DLD1 (cell line): ENCODE measurements around the gene AHCY.
"Not testable (repeated sequence)": the region's sequence is repeated elsewhere in the genome, so short reads cannot be mapped to it uniquely, and the experiment has no call there.

ENCODE experiments used
- in situ Hi-C: cut with HindIII; loops from 2 replicates; pipeline ENCODE4 v1.10.0; 2017; ENCODE audit warnings: low sequenced_read_pairs

The AHCY gene

GRCh38 chr20:34302723-34303533 lies at the start of gene AHCY:
Gene AHCY (minus strand): TSS chr20:34303355. CDS start chr20:34303270, 85 bp downstream.
- in situ Hi-C loops = no loop called here

- in situ Hi-C loops = no loop called here
Measured at GRCh38 chr20:34350095-34350494, 46.9 kb upstream of the AHCY start.

GRCh38 chr20:34347571-34347970 lies 44.4 kb upstream of the AHCY start:
- in situ Hi-C loops = no loop called here

- in situ Hi-C loops = not testable (repeated sequence)
Measured at GRCh38 chr20:34346533-34346865, 43.3 kb upstream of the AHCY start.

GRCh38 chr20:34345839-34346532 lies 42.8 kb upstream of the AHCY start:
- in situ Hi-C loops = not testable (repeated sequence)

- in situ Hi-C loops = no loop called here
Measured at GRCh38 chr20:34345402-34345736, 42.2 kb upstream of the AHCY start.

- in situ Hi-C loops = no loop called here
Measured at GRCh38 chr20:34344238-34344637, 41.1 kb upstream of the AHCY start.

GRCh38 chr20:34343458-34344211 lies 40.5 kb upstream of the AHCY start:
- in situ Hi-C loops = no loop called here

- in situ Hi-C loops = not testable (repeated sequence)
Measured at GRCh38 chr20:34341199-34341598, 38.0 kb upstream of the AHCY start.

- in situ Hi-C loops = not testable (repeated sequence)
Measured at GRCh38 chr20:34340726-34341125, 37.6 kb upstream of the AHCY start.

GRCh38 chr20:34337982-34338726 lies 35.0 kb upstream of the AHCY start:
- in situ Hi-C loops = no loop called here

GRCh38 chr20:34337544-34337943 lies 34.4 kb upstream of the AHCY start:
- in situ Hi-C loops = no loop called here

- in situ Hi-C loops = no loop called here
Measured at GRCh38 chr20:34334654-34335407, 31.7 kb upstream of the AHCY start.

GRCh38 chr20:34333786-34334185 lies 30.6 kb upstream of the AHCY start:
- in situ Hi-C loops = no loop called here

- in situ Hi-C loops = no loop called here
Measured at GRCh38 chr20:34332262-34332920, 29.2 kb upstream of the AHCY start.

- in situ Hi-C loops = no loop called here
Measured at GRCh38 chr20:34331838-34332237, 28.7 kb upstream of the AHCY start.

GRCh38 chr20:34330861-34331544 lies 27.8 kb upstream of the AHCY start:
- in situ Hi-C loops = not testable (repeated sequence)

- in situ Hi-C loops = no loop called here
Measured at GRCh38 chr20:34328928-34329677, 25.9 kb upstream of the AHCY start.

- in situ Hi-C loops = not testable (repeated sequence)
Measured at GRCh38 chr20:34328207-34328606, 25.1 kb upstream of the AHCY start.
